Osteoblast (primary cell): ENCODE measurements around the gene ADCY5. TPM values are rescaled to one million over a fixed set of nuclear protein-coding genes. Genes with fewer than 3 reads are reported as not detected.
A peak's percentile ranks its signal among the peaks of the same experiment; 100 is the strongest.

Experiments
- DNase-seq: peaks from one replicate; pipeline ENCODE4 v3.0.0; 2011; ENCODE audit warnings: low spot score, mixed read lengths; ENCODE audit not compliant: insufficient read length; ENCODE audit errors: missing footprints
- H2AFZ ChIP-seq: 2 replicates; pipeline ENCODE4 v1.6.0; 2011; ENCODE audit warnings: mild to moderate bottlenecking, low read length
- H3K27ac ChIP-seq: 2 replicates; pipeline ENCODE4 v1.5.1; 2011; ENCODE audit warnings: mild to moderate bottlenecking, low read depth, low read length, moderate library complexity
- H3K27me3 ChIP-seq: 2 replicates; pipeline ENCODE4 v1.6.0; 2012; ENCODE audit warnings: mild to moderate bottlenecking, control low read depth, inconsistent platforms, low read length, moderate library complexity; ENCODE audit not compliant: insufficient read depth
- H3K36me3 ChIP-seq: 2 replicates; pipeline ENCODE4 v1.5.1; 2011; ENCODE audit warnings: mild to moderate bottlenecking, low read length, control low read depth, moderate library complexity; ENCODE audit not compliant: insufficient read depth
- H3K4me1 ChIP-seq: 2 replicates; pipeline ENCODE4 v1.5.1; 2011; ENCODE audit warnings: mild to moderate bottlenecking, low read length, control low read depth, moderate library complexity; ENCODE audit not compliant: insufficient read depth
- H3K4me2 ChIP-seq: 2 replicates; pipeline ENCODE4 v1.6.0; 2011; ENCODE audit warnings: mild to moderate bottlenecking, low read length; ENCODE audit not compliant: insufficient read depth
- H3K4me3 ChIP-seq: fragments of 200-600 bp; sonication (generic); 3 replicates; pipeline ENCODE4 v1.5.1; 2012; ENCODE audit warnings: mild to moderate bottlenecking, low read length, inconsistent platforms; ENCODE audit not compliant: insufficient read depth
- H3K79me2 ChIP-seq: 2 replicates; pipeline ENCODE4 v1.6.0; 2012; ENCODE audit warnings: mild to moderate bottlenecking, low read length, control low read depth, inconsistent platforms; ENCODE audit not compliant: insufficient read depth
- H3K9me3 ChIP-seq: 2 replicates; pipeline ENCODE4 v1.5.1; 2011; ENCODE audit warnings: low read depth, low read length, control low read depth
- H4K20me1 ChIP-seq: 2 replicates; pipeline ENCODE4 v1.6.0; 2012; ENCODE audit warnings: mild to moderate bottlenecking, low read length, control low read depth; ENCODE audit not compliant: insufficient read depth
- CTCF ChIP-seq: IDR thresholded peaks from 2 replicates; pipeline ENCODE4 v1.5.1; 2011; ENCODE audit warnings: mild to moderate bottlenecking, low read depth, low read length, moderate library complexity; ENCODE audit errors: extremely low read depth
- total RNA-seq: library from RNA; depleted of rRNA; stranded (reverse); fragments of >200 nt; gene quantifications from 2 replicates; pipeline ENCODE4 v1.2.3, GENCODE V29; 2012

ADCY5 gene
- total RNA-seq, 1 donor = 0.72 TPM

GRCh38 chr3:123275691-123276090 is 173.2 kb downstream of the ADCY5 start:
- H3K9me3 ChIP-seq = no peaks in the 10 kb centered on the region
- H3K79me2 ChIP-seq = no peaks in the 10 kb centered on the region
- peaks cover 14% of the 10 kb centered on the region for H3K4me1 ChIP-seq
- TF ChIP-seq CTCF = no peak
- no peaks in the 10 kb centered on the region for H3K27me3 ChIP-seq
- no peaks in the 10 kb centered on the region for H3K36me3 ChIP-seq
- DNase-seq = peak; percentile 14
- H4K20me1 ChIP-seq = peaks cover 8% of the 10 kb centered on the region
- no peak overlapping the region for H3K4me3 ChIP-seq
- no peak overlapping the region for H3K27ac ChIP-seq
- H2AFZ ChIP-seq = no peak overlapping the region
- no peak overlapping the region for H3K4me2 ChIP-seq

GRCh38 chr3:123272547-123272946 is 176.3 kb downstream of the ADCY5 start:
- H3K27ac ChIP-seq = peak overlapping the region; percentile 81
- DNase-seq = no peak
- no peaks in the 10 kb centered on the region for H3K79me2 ChIP-seq
- H3K36me3 ChIP-seq = no peaks in the 10 kb centered on the region
- H3K4me3 ChIP-seq = no peak overlapping the region
- no peaks in the 10 kb centered on the region for H3K9me3 ChIP-seq
- no peak overlapping the region for H2AFZ ChIP-seq
- H4K20me1 ChIP-seq = peaks cover 5% of the 10 kb centered on the region
- no peak for TF ChIP-seq CTCF
- peak overlapping the region; percentile 5 for H3K4me2 ChIP-seq
- H3K4me1 ChIP-seq = peaks cover 14% of the 10 kb centered on the region
- no peaks in the 10 kb centered on the region for H3K27me3 ChIP-seq

GRCh38 chr3:123271466-123272159 is 177.3 kb downstream of the ADCY5 start:
- DNase-seq = peak; percentile 9

GRCh38 chr3:123270818-123271217 is 178.1 kb downstream of the ADCY5 start:
- Histone ChIP-seq H3K4me3 (no peak overlapping the region), H3K27me3 (no peaks in the 10 kb centered on the region), H3K4me2 (no peak overlapping the region), H4K20me1 (no peaks in the 10 kb centered on the region), H3K9me3 (no peaks in the 10 kb centered on the region), H3K4me1 (peaks cover 14% of the 10 kb centered on the region), H3K27ac (no peak overlapping the region), H3K36me3 (no peaks in the 10 kb centered on the region), H2AFZ (no peak overlapping the region), H3K79me2 (no peaks in the 10 kb centered on the region)
- DNase-seq = no peak
- TF ChIP-seq CTCF = no peak

More at GRCh38 chr3:123271466-123272159, 177.3 kb downstream of the ADCY5 start:
- Histone ChIP-seq H3K4me2 (no peak overlapping the region), H3K4me1 (peaks cover 14% of the 10 kb centered on the region), H3K9me3 (no peaks in the 10 kb centered on the region), H2AFZ (no peak overlapping the region), H3K27ac (peak overlapping the region; percentile 81), H3K4me3 (no peak overlapping the region), H4K20me1 (peaks cover 3% of the 10 kb centered on the region), H3K36me3 (no peaks in the 10 kb centered on the region), H3K27me3 (no peaks in the 10 kb centered on the region), H3K79me2 (no peaks in the 10 kb centered on the region)
- no peak for TF ChIP-seq CTCF
